Measurements from ENCODE around the gene EXOC1L. TPM values are rescaled to one million over a fixed set of nuclear protein-coding genes. Genes with fewer than 3 reads are reported as not detected.

Gene EXOC1L
- total RNA-seq, 1 donor from 2014 or later: not detected

GRCh38 chr4:55791666-55792065, 27.9 kb upstream of the EXOC1L start:
- no peaks in the 10 kb centered on the region for H3K4me1 ChIP-seq
- DNase-seq (no peak), ATAC-seq (no peak)
- no peak overlapping the region for H3K27ac ChIP-seq
- no peak for TF ChIP-seq CTCF (IDR thresholded peaks at IDR 0.05)
- no peaks in the 10 kb centered on the region for H3K36me3 ChIP-seq
- peaks cover 22% of the 10 kb centered on the region for H3K27me3 ChIP-seq
- intact Hi-C loops (cut with DNase I): no loop called here
- no peak overlapping the region for H3K4me3 ChIP-seq
- no peaks in the 10 kb centered on the region for H3K9me3 ChIP-seq

- Histone ChIP-seq H3K27me3 (peaks cover 22% of the 10 kb centered on the region), H3K4me1 (no peaks in the 10 kb centered on the region), H3K9me3 (no peaks in the 10 kb centered on the region), H3K36me3 (no peaks in the 10 kb centered on the region), H3K4me3 (peak overlapping the region; percentile 24), H3K27ac (no peak overlapping the region)
- intact Hi-C loops (cut with DNase I): no loop called here
- peak; percentile 48 for ATAC-seq
- TF ChIP-seq CTCF (IDR thresholded peaks at IDR 0.05): no peak
- DNase-seq: peak; percentile 63
These were observed 26.1 kb upstream of the EXOC1L start for GRCh38 chr4:55793479-55793878.

- ATAC-seq: no peak
These were observed 25.5 kb upstream of the EXOC1L start for GRCh38 chr4:55794053-55794452.

GRCh38 chr4:55795341-55795740, 24.2 kb upstream of the EXOC1L start:
- H3K27me3 ChIP-seq: peaks cover 22% of the 10 kb centered on the region
- ATAC-seq: no peak

More at GRCh38 chr4:55794053-55794452, 25.5 kb upstream of the EXOC1L start:
- intact Hi-C loops (cut with DNase I): no loop called here
- Histone ChIP-seq H3K27ac (no peak overlapping the region), H3K4me3 (no peak overlapping the region), H3K4me1 (no peaks in the 10 kb centered on the region), H3K9me3 (no peaks in the 10 kb centered on the region), H3K36me3 (no peaks in the 10 kb centered on the region), H3K27me3 (peaks cover 22% of the 10 kb centered on the region)
- DNase-seq: no peak
- TF ChIP-seq CTCF (IDR thresholded peaks at IDR 0.05): no peak

GRCh38 chr4:55801498-55801897, 18.1 kb upstream of the EXOC1L start:
- DNase-seq (no peak), ATAC-seq (no peak)
- H3K27me3 ChIP-seq: no peaks in the 10 kb centered on the region
- H3K9me3 ChIP-seq: no peaks in the 10 kb centered on the region
- no peak for TF ChIP-seq CTCF (IDR thresholded peaks at IDR 0.05)
- H3K4me3 ChIP-seq: no peak overlapping the region
- H3K4me1 ChIP-seq: no peaks in the 10 kb centered on the region
- H3K36me3 ChIP-seq: no peaks in the 10 kb centered on the region
- H3K27ac ChIP-seq: no peak overlapping the region
- intact Hi-C loops (cut with DNase I): no loop called here

More at GRCh38 chr4:55795341-55795740, 24.2 kb upstream of the EXOC1L start:
- intact Hi-C loops (cut with DNase I): no loop called here
- Histone ChIP-seq H3K4me3 (no peak overlapping the region), H3K9me3 (no peaks in the 10 kb centered on the region), H3K4me1 (no peaks in the 10 kb centered on the region), H3K27ac (no peak overlapping the region), H3K36me3 (no peaks in the 10 kb centered on the region)
- no peak for TF ChIP-seq CTCF (IDR thresholded peaks at IDR 0.05)
- no peak for DNase-seq

- ATAC-seq (no peak), DNase-seq (no peak)
- intact Hi-C loops (cut with DNase I): no loop called here
- Histone ChIP-seq H3K4me1 (no peaks in the 10 kb centered on the region), H3K4me3 (no peak overlapping the region), H3K27ac (no peak overlapping the region), H3K36me3 (no peaks in the 10 kb centered on the region), H3K27me3 (no peaks in the 10 kb centered on the region), H3K9me3 (no peaks in the 10 kb centered on the region)
- no peak for TF ChIP-seq CTCF (IDR thresholded peaks at IDR 0.05)
These were observed 12.0 kb upstream of the EXOC1L start for GRCh38 chr4:55807556-55807955.

Data from upper lobe of right lung (tissue), 1 donor.